ENCODE results near the gene STON2. TPM values are rescaled to one million over a fixed set of nuclear protein-coding genes. Genes with fewer than 3 reads are reported as not detected.

STON2 gene
- total and polyA plus RNA-seq, 2 of the 8 experiments (the other 6 are each of a cell fraction or from before 2014, with no cell fraction given): 8.9 to 50.0 TPM

- TF ChIP-seq RAD21 (IDR thresholded peaks at IDR 0.05 in 1 of 2, conservative IDR thresholded peaks at IDR 0.05 in 1 of 2; ENCODE audit: low read depth in 2 of 2, low read length in 2 of 2) (no peak), ASH2L (IDR thresholded peaks at IDR 0.05; ENCODE audit: low read length) (no peak), SUZ12 (IDR thresholded peaks at IDR 0.05; ENCODE audit: low read length) (no peak), SP4 (IDR thresholded peaks at IDR 0.05; ENCODE audit: low read length) (no peak), HDAC6 (IDR thresholded peaks at IDR 0.05; ENCODE audit: low read depth, low read length) (no peak), E2F6 (IDR thresholded peaks at IDR 0.05) (peak; percentile 96)
- TF ChIP-seq, protein P1, sequence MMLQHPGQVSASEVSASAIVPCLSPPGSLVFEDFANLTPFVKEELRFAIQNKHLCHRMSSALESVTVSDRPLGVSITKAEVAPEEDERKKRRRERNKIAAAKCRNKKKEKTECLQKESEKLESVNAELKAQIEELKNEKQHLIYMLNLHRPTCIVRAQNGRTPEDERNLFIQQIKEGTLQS (IDR thresholded peaks at IDR 0.05; ENCODE audit: insufficient read depth, low read depth, low read length): peak; percentile 85
- TF ChIP-seq, protein P2, sequence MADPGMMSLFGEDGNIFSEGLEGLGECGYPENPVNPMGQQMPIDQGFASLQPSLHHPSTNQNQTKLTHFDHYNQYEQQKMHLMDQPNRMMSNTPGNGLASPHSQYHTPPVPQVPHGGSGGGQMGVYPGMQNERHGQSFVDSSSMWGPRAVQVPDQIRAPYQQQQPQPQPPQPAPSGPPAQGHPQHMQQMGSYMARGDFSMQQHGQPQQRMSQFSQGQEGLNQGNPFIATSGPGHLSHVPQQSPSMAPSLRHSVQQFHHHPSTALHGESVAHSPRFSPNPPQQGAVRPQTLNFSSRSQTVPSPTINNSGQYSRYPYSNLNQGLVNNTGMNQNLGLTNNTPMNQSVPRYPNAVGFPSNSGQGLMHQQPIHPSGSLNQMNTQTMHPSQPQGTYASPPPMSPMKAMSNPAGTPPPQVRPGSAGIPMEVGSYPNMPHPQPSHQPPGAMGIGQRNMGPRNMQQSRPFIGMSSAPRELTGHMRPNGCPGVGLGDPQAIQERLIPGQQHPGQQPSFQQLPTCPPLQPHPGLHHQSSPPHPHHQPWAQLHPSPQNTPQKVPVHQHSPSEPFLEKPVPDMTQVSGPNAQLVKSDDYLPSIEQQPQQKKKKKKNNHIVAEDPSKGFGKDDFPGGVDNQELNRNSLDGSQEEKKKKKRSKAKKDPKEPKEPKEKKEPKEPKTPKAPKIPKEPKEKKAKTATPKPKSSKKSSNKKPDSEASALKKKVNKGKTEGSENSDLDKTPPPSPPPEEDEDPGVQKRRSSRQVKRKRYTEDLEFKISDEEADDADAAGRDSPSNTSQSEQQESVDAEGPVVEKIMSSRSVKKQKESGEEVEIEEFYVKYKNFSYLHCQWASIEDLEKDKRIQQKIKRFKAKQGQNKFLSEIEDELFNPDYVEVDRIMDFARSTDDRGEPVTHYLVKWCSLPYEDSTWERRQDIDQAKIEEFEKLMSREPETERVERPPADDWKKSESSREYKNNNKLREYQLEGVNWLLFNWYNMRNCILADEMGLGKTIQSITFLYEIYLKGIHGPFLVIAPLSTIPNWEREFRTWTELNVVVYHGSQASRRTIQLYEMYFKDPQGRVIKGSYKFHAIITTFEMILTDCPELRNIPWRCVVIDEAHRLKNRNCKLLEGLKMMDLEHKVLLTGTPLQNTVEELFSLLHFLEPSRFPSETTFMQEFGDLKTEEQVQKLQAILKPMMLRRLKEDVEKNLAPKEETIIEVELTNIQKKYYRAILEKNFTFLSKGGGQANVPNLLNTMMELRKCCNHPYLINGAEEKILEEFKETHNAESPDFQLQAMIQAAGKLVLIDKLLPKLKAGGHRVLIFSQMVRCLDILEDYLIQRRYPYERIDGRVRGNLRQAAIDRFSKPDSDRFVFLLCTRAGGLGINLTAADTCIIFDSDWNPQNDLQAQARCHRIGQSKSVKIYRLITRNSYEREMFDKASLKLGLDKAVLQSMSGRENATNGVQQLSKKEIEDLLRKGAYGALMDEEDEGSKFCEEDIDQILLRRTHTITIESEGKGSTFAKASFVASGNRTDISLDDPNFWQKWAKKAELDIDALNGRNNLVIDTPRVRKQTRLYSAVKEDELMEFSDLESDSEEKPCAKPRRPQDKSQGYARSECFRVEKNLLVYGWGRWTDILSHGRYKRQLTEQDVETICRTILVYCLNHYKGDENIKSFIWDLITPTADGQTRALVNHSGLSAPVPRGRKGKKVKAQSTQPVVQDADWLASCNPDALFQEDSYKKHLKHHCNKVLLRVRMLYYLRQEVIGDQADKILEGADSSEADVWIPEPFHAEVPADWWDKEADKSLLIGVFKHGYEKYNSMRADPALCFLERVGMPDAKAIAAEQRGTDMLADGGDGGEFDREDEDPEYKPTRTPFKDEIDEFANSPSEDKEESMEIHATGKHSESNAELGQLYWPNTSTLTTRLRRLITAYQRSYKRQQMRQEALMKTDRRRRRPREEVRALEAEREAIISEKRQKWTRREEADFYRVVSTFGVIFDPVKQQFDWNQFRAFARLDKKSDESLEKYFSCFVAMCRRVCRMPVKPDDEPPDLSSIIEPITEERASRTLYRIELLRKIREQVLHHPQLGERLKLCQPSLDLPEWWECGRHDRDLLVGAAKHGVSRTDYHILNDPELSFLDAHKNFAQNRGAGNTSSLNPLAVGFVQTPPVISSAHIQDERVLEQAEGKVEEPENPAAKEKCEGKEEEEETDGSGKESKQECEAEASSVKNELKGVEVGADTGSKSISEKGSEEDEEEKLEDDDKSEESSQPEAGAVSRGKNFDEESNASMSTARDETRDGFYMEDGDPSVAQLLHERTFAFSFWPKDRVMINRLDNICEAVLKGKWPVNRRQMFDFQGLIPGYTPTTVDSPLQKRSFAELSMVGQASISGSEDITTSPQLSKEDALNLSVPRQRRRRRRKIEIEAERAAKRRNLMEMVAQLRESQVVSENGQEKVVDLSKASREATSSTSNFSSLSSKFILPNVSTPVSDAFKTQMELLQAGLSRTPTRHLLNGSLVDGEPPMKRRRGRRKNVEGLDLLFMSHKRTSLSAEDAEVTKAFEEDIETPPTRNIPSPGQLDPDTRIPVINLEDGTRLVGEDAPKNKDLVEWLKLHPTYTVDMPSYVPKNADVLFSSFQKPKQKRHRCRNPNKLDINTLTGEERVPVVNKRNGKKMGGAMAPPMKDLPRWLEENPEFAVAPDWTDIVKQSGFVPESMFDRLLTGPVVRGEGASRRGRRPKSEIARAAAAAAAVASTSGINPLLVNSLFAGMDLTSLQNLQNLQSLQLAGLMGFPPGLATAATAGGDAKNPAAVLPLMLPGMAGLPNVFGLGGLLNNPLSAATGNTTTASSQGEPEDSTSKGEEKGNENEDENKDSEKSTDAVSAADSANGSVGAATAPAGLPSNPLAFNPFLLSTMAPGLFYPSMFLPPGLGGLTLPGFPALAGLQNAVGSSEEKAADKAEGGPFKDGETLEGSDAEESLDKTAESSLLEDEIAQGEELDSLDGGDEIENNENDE (IDR thresholded peaks at IDR 0.05; ENCODE audit: insufficient replicate concordance, low read length): no peak
Observed at GRCh38 chr14:81220830-81221578, 179.1 kb downstream of the STON2 start, which contains the start of gene GTF2A1 (continued).

Data from H1 (cell line).